ENCODE data around the gene ACKR2.
A peak's percentile ranks its signal among the peaks of the same experiment; 100 is the strongest.

The ACKR2 gene

GRCh38 chr3:42853739-42854302 lies 44.6 kb downstream of the ACKR2 start:
- Histone ChIP-seq H3K27ac (ENCODE audit: extremely low read depth, low read depth, low read length) (no peak overlapping the region), H3K4me1 (ENCODE audit: control insufficient read depth, insufficient read depth, low read length) (no peaks in the 10 kb centered on the region), H3K4me3 (ENCODE audit: low read depth, low read length) (no peak overlapping the region), H3K9me3 (ENCODE audit: control insufficient read depth, insufficient read depth, low read depth, low read length) (no peaks in the 10 kb centered on the region), H3K36me3 (ENCODE audit: control insufficient read depth in 2 of 2, insufficient read depth in 1 of 2, low read length in 2 of 2) (no peaks in the 10 kb centered on the region)
- POLR2A ChIA-PET: no interaction called here
- CTCF ChIA-PET: no interaction called here
- TF ChIP-seq SETDB1 (IDR thresholded peaks at IDR 0.05; ENCODE audit: insufficient read length, low read length) (no peak), TCF7L2 (IDR thresholded peaks at IDR 0.05; ENCODE audit: borderline replicate concordance, low read depth, low read length) (peak; percentile 14; the same call in 1 of the 2 replicates), ZNF366 (tag by site-specific recombination; conservative IDR thresholded peaks at IDR 0.05) (no peak), GLIS1 (tag by site-specific recombination; IDR thresholded peaks at IDR 0.05) (no peak)

DNA sequence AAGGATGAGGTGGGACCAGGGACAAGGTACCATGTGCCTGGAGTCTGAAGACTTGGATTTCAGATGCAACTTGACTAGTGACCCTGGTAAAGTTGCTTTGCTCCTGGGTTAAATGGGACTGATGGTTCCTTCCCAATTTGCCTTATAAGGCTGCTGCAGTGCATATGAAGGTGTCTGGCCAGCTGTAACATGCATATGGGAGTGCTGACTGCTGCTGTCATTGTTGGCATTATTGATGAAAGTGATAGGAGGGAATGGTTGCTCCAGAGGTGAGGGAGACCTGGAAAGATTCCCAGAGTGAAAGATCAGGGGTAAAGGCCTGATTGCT lies 45.9 kb downstream of the ACKR2 start:
- Histone ChIP-seq H3K4me3 (ENCODE audit: low read depth, low read length) (no peak overlapping the region), H3K9me3 (ENCODE audit: control insufficient read depth, insufficient read depth, low read depth, low read length) (no peaks in the 10 kb centered on the region), H3K36me3 (ENCODE audit: control insufficient read depth in 2 of 2, insufficient read depth in 1 of 2, low read length in 2 of 2) (no peaks in the 10 kb centered on the region), H3K4me1 (ENCODE audit: control insufficient read depth, insufficient read depth, low read length) (no peaks in the 10 kb centered on the region), H3K27ac (ENCODE audit: extremely low read depth, low read depth, low read length) (no peak overlapping the region)
- ChIA-PET POLR2A (no interaction called here), CTCF (no interaction called here)
- TF ChIP-seq, protein P1, sequence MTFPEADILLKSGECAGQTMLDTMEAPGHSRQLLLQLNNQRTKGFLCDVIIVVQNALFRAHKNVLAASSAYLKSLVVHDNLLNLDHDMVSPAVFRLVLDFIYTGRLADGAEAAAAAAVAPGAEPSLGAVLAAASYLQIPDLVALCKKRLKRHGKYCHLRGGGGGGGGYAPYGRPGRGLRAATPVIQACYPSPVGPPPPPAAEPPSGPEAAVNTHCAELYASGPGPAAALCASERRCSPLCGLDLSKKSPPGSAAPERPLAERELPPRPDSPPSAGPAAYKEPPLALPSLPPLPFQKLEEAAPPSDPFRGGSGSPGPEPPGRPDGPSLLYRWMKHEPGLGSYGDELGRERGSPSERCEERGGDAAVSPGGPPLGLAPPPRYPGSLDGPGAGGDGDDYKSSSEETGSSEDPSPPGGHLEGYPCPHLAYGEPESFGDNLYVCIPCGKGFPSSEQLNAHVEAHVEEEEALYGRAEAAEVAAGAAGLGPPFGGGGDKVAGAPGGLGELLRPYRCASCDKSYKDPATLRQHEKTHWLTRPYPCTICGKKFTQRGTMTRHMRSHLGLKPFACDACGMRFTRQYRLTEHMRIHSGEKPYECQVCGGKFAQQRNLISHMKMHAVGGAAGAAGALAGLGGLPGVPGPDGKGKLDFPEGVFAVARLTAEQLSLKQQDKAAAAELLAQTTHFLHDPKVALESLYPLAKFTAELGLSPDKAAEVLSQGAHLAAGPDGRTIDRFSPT (tag by site-specific recombination; IDR thresholded peaks at IDR 0.05): no peak
- TF ChIP-seq ZNF394 (tag by site-specific recombination; IDR thresholded peaks at IDR 0.05; ENCODE audit: borderline replicate concordance): no peak
- TF ChIP-seq, protein P2, sequence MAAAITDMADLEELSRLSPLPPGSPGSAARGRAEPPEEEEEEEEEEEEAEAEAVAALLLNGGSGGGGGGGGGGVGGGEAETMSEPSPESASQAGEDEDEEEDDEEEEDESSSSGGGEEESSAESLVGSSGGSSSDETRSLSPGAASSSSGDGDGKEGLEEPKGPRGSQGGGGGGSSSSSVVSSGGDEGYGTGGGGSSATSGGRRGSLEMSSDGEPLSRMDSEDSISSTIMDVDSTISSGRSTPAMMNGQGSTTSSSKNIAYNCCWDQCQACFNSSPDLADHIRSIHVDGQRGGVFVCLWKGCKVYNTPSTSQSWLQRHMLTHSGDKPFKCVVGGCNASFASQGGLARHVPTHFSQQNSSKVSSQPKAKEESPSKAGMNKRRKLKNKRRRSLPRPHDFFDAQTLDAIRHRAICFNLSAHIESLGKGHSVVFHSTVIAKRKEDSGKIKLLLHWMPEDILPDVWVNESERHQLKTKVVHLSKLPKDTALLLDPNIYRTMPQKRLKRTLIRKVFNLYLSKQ (tag by site-specific recombination; IDR thresholded peaks at IDR 0.05; ENCODE audit: borderline replicate concordance): no peak
- no peak for TF ChIP-seq ZBTB20 (tag by site-specific recombination; IDR thresholded peaks at IDR 0.05)
- no peak for TF ChIP-seq ZNF341 (tag by site-specific recombination; IDR thresholded peaks at IDR 0.05; ENCODE audit: low read depth)
- TF ChIP-seq, protein P3, sequence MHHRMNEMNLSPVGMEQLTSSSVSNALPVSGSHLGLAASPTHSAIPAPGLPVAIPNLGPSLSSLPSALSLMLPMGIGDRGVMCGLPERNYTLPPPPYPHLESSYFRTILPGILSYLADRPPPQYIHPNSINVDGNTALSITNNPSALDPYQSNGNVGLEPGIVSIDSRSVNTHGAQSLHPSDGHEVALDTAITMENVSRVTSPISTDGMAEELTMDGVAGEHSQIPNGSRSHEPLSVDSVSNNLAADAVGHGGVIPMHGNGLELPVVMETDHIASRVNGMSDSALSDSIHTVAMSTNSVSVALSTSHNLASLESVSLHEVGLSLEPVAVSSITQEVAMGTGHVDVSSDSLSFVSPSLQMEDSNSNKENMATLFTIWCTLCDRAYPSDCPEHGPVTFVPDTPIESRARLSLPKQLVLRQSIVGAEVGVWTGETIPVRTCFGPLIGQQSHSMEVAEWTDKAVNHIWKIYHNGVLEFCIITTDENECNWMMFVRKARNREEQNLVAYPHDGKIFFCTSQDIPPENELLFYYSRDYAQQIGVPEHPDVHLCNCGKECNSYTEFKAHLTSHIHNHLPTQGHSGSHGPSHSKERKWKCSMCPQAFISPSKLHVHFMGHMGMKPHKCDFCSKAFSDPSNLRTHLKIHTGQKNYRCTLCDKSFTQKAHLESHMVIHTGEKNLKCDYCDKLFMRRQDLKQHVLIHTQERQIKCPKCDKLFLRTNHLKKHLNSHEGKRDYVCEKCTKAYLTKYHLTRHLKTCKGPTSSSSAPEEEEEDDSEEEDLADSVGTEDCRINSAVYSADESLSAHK (tag by site-specific recombination; IDR thresholded peaks at IDR 0.05): no peak
- TF ChIP-seq PRDM1 (tag by site-specific recombination; IDR thresholded peaks at IDR 0.05): no peak
- TF ChIP-seq ZNF561 (tag by site-specific recombination; IDR thresholded peaks at IDR 0.05; ENCODE audit: borderline replicate concordance): no peak
- no peak for TF ChIP-seq ZNF426 (tag by site-specific recombination; IDR thresholded peaks at IDR 0.05)
- no peak for TF ChIP-seq ZSCAN16 (tag by site-specific recombination; IDR thresholded peaks at IDR 0.05)
- TF ChIP-seq ZNF132 (tag by site-specific recombination; IDR thresholded peaks at IDR 0.05; ENCODE audit: borderline replicate concordance): no peak
- TF ChIP-seq ZNF560 (tag by site-specific recombination; IDR thresholded peaks at IDR 0.05; ENCODE audit: borderline replicate concordance): no peak
- TF ChIP-seq ZBTB11 (tag by site-specific recombination; conservative IDR thresholded peaks at IDR 0.05; ENCODE audit: low read depth): no peak
- TF ChIP-seq ZNF214 (tag by site-specific recombination; IDR thresholded peaks at IDR 0.05; ENCODE audit: borderline replicate concordance): no peak
- no peak for TF ChIP-seq ZNF629 (tag by site-specific recombination; IDR thresholded peaks at IDR 0.05)
- TF ChIP-seq, protein P4, sequence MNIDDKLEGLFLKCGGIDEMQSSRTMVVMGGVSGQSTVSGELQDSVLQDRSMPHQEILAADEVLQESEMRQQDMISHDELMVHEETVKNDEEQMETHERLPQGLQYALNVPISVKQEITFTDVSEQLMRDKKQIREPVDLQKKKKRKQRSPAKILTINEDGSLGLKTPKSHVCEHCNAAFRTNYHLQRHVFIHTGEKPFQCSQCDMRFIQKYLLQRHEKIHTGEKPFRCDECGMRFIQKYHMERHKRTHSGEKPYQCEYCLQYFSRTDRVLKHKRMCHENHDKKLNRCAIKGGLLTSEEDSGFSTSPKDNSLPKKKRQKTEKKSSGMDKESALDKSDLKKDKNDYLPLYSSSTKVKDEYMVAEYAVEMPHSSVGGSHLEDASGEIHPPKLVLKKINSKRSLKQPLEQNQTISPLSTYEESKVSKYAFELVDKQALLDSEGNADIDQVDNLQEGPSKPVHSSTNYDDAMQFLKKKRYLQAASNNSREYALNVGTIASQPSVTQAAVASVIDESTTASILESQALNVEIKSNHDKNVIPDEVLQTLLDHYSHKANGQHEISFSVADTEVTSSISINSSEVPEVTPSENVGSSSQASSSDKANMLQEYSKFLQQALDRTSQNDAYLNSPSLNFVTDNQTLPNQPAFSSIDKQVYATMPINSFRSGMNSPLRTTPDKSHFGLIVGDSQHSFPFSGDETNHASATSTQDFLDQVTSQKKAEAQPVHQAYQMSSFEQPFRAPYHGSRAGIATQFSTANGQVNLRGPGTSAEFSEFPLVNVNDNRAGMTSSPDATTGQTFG (tag by site-specific recombination; IDR thresholded peaks at IDR 0.05; ENCODE audit: borderline replicate concordance): no peak
- TF ChIP-seq ZNF837 (tag by site-specific recombination; IDR thresholded peaks at IDR 0.05): no peak
- TF ChIP-seq ZNF521 (tag by site-specific recombination; IDR thresholded peaks at IDR 0.05): no peak

All from HEK293 (cell line).